ENCODE data around the gene C10orf90.

Gene C10orf90

DNA sequence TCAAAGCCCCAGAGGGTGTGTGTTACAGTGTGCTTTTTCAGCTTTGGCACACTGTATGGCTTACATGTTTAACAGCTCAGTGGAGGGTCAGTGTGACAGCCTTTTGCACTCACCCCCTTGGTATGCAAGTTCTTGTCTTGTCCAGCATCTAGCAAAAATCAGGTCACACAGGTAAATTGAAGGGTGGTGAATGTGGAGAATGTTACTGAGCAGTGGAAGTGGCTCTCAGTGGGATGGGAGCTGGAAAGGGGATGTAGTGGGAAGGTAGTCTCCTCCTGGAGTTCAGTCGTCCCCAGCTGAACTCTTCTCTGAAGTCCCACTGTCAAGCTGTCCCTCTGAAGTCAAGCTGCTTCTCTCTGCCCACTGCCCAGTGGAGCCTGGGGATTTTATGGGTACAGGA, 21.0 kb upstream of the C10orf90 start:
- Histone ChIP-seq H3K4me1 (ENCODE audit: control insufficient read depth, insufficient read depth, low read length) (no peaks in the 10 kb centered on the region), H3K27ac (ENCODE audit: extremely low read depth, low read depth, low read length) (no peak overlapping the region), H3K4me3 (ENCODE audit: low read depth, low read length) (no peak overlapping the region), H3K36me3 (ENCODE audit: control insufficient read depth in 2 of 2, insufficient read depth in 1 of 2, low read length in 2 of 2) (no peaks in the 10 kb centered on the region), H3K9me3 (ENCODE audit: control insufficient read depth, insufficient read depth, low read depth, low read length) (no peaks in the 10 kb centered on the region)
- TF ChIP-seq TCF7L2 (IDR thresholded peaks at IDR 0.05; ENCODE audit: borderline replicate concordance, low read depth, low read length), result no peak
- TF ChIP-seq, protein P1, sequence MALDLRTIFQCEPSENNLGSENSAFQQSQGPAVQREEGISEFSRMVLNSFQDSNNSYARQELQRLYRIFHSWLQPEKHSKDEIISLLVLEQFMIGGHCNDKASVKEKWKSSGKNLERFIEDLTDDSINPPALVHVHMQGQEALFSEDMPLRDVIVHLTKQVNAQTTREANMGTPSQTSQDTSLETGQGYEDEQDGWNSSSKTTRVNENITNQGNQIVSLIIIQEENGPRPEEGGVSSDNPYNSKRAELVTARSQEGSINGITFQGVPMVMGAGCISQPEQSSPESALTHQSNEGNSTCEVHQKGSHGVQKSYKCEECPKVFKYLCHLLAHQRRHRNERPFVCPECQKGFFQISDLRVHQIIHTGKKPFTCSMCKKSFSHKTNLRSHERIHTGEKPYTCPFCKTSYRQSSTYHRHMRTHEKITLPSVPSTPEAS (tag by site-specific recombination; IDR thresholded peaks at IDR 0.05), result no peak
- no peak for TF ChIP-seq ZNF140 (tag by site-specific recombination; IDR thresholded peaks at IDR 0.05)
- TF ChIP-seq ZNF701 (tag by site-specific recombination; IDR thresholded peaks at IDR 0.05), result no peak
- TF ChIP-seq, protein P2, sequence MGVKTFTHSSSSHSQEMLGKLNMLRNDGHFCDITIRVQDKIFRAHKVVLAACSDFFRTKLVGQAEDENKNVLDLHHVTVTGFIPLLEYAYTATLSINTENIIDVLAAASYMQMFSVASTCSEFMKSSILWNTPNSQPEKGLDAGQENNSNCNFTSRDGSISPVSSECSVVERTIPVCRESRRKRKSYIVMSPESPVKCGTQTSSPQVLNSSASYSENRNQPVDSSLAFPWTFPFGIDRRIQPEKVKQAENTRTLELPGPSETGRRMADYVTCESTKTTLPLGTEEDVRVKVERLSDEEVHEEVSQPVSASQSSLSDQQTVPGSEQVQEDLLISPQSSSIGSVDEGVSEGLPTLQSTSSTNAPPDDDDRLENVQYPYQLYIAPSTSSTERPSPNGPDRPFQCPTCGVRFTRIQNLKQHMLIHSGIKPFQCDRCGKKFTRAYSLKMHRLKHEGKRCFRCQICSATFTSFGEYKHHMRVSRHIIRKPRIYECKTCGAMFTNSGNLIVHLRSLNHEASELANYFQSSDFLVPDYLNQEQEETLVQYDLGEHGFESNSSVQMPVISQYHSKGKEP (tag by site-specific recombination; IDR thresholded peaks at IDR 0.05), result no peak
- ChIA-PET POLR2A (no interaction called here), CTCF (no interaction called here)

DNA sequence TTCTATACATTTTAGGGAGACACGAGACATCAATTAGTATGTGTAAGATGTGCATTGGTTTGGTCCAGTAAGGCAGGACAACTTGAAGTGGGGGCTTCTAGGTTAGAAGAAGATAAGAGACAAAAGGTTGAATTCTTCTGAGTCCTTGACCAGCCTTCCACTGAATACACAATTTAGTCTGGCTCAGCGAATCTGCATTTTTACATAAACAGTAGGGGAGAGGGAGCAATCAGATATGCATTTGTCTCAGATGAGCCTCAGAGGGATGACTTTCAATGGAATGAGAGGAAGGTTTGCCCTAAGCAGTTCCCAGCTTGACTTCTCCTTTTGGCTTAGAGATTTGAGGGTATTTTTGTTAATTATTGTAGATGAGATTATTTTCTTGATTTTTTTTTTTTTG, 20.0 kb upstream of the C10orf90 start:
- Histone ChIP-seq H3K27ac (ENCODE audit: extremely low read depth, low read depth, low read length) (no peak overlapping the region), H3K4me3 (ENCODE audit: low read depth, low read length) (no peak overlapping the region), H3K36me3 (ENCODE audit: control insufficient read depth in 2 of 2, insufficient read depth in 1 of 2, low read length in 2 of 2) (no peaks in the 10 kb centered on the region), H3K9me3 (ENCODE audit: control insufficient read depth, insufficient read depth, low read depth, low read length) (no peaks in the 10 kb centered on the region), H3K4me1 (ENCODE audit: control insufficient read depth, insufficient read depth, low read length) (no peaks in the 10 kb centered on the region)
- CTCF ChIA-PET, result interaction anchor here (0.7 kb wide), 1 partner anchor 59 kb away, joined by 3 read pairs; no protein-coding TSS in a partner anchor
- TF ChIP-seq, protein P3, sequence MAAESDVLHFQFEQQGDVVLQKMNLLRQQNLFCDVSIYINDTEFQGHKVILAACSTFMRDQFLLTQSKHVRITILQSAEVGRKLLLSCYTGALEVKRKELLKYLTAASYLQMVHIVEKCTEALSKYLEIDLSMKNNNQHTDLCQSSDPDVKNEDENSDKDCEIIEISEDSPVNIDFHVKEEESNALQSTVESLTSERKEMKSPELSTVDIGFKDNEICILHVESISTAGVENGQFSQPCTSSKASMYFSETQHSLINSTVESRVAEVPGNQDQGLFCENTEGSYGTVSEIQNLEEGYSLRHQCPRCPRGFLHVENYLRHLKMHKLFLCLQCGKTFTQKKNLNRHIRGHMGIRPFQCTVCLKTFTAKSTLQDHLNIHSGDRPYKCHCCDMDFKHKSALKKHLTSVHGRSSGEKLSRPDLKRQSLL (tag by site-specific recombination; IDR thresholded peaks at IDR 0.05), result no peak
- TF ChIP-seq, protein P4, sequence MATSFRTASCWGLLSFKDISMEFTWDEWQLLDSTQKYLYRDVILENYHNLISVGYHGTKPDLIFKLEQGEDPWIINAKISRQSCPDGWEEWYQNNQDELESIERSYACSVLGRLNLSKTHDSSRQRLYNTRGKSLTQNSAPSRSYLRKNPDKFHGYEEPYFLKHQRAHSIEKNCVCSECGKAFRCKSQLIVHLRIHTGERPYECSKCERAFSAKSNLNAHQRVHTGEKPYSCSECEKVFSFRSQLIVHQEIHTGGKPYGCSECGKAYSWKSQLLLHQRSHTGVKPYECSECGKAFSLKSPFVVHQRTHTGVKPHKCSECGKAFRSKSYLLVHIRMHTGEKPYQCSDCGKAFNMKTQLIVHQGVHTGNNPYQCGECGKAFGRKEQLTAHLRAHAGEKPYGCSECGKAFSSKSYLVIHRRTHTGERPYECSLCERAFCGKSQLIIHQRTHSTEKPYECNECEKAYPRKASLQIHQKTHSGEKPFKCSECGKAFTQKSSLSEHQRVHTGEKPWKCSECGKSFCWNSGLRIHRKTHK (tag by site-specific recombination; IDR thresholded peaks at IDR 0.05), result no peak
- TF ChIP-seq, protein P5, sequence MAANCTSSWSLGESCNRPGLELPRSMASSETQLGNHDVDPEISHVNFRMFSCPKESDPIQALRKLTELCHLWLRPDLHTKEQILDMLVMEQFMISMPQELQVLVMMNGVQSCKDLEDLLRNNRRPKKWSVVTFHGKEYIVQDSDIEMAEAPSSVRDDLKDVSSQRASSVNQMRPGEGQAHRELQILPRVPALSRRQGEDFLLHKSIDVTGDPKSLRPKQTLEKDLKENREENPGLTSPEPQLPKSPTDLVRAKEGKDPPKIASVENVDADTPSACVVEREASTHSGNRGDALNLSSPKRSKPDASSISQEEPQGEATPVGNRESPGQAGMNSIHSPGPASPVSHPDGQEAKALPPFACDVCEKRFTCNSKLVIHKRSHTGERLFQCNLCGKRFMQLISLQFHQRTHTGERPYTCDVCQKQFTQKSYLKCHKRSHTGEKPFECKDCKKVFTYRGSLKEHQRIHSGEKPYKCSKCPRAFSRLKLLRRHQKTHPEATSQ (tag by site-specific recombination; IDR thresholded peaks at IDR 0.05), result no peak
- TF ChIP-seq ZNF354C (tag by site-specific recombination; IDR thresholded peaks at IDR 0.05; ENCODE audit: borderline replicate concordance, low read depth) (no peak), ZNF610 (tag by site-specific recombination; IDR thresholded peaks at IDR 0.05; ENCODE audit: borderline replicate concordance) (no peak), ZNF23 (tag by site-specific recombination; IDR thresholded peaks at IDR 0.05; ENCODE audit: borderline replicate concordance) (no peak), ZNF2 (tag by site-specific recombination; IDR thresholded peaks at IDR 0.05) (no peak), ZNF174 (tag by site-specific recombination; IDR thresholded peaks at IDR 0.05) (no peak), ZNF473 (tag by site-specific recombination; IDR thresholded peaks at IDR 0.05) (no peak), ZNF114 (tag by site-specific recombination; IDR thresholded peaks at IDR 0.05) (no peak), ZNF223 (tag by site-specific recombination; IDR thresholded peaks at IDR 0.05) (no peak)
- TF ChIP-seq, protein P6, sequence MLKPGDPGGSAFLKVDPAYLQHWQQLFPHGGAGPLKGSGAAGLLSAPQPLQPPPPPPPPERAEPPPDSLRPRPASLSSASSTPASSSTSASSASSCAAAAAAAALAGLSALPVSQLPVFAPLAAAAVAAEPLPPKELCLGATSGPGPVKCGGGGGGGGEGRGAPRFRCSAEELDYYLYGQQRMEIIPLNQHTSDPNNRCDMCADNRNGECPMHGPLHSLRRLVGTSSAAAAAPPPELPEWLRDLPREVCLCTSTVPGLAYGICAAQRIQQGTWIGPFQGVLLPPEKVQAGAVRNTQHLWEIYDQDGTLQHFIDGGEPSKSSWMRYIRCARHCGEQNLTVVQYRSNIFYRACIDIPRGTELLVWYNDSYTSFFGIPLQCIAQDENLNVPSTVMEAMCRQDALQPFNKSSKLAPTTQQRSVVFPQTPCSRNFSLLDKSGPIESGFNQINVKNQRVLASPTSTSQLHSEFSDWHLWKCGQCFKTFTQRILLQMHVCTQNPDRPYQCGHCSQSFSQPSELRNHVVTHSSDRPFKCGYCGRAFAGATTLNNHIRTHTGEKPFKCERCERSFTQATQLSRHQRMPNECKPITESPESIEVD (tag by site-specific recombination; IDR thresholded peaks at IDR 0.05), result no peak
- TF ChIP-seq, protein P7, sequence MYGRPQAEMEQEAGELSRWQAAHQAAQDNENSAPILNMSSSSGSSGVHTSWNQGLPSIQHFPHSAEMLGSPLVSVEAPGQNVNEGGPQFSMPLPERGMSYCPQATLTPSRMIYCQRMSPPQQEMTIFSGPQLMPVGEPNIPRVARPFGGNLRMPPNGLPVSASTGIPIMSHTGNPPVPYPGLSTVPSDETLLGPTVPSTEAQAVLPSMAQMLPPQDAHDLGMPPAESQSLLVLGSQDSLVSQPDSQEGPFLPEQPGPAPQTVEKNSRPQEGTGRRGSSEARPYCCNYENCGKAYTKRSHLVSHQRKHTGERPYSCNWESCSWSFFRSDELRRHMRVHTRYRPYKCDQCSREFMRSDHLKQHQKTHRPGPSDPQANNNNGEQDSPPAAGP (tag by site-specific recombination; IDR thresholded peaks at IDR 0.05), result no peak
- POLR2A ChIA-PET, result interaction anchor here (0.7 kb wide), 1 partner anchor 164 kb away, joined by 3 read pairs; no protein-coding TSS in a partner anchor

Data from HEK293 (cell line).